Naive B cell (primary cell): ENCODE data around the gene POLR2L. TPM values are rescaled to one million over a fixed set of nuclear protein-coding genes. Genes with fewer than 3 reads are reported as not detected.

Source experiments
- ATAC-seq, 2 donors: fragments of 150-1000 bp; cut with Tn5 transposase; 2 replicates each; pipeline ENCODE4 v1.10.0; 2021; ENCODE audit warnings: low read depth in 2 of 2, mild to moderate bottlenecking in 2 of 2, moderate library complexity in 2 of 2
- DNase-seq: peaks from one replicate; pipeline ENCODE4 v3.0.0; 2022
- H3K27ac Mint-ChIP-seq, 6 donors: one replicate each; pipeline ENCODE4 v1.8.0; 2020 to 2022; ENCODE audit warnings: mild to moderate bottlenecking in 6 of 6, mixed read lengths in 6 of 6, moderate library complexity in 5 of 6, inconsistent platforms in 2 of 6
- H3K27me3 Mint-ChIP-seq, 3 donors: one replicate each; pipeline ENCODE4 v1.8.0; 2021 to 2022; ENCODE audit warnings: mixed read lengths in 3 of 3, mild to moderate bottlenecking in 1 of 3
- H3K36me3 Mint-ChIP-seq, 2 donors: one replicate each; pipeline ENCODE4 v1.8.0; 2020 to 2022; ENCODE audit warnings: mixed read lengths in 2 of 2, inconsistent platforms in 1 of 2, mild to moderate bottlenecking in 1 of 2
- H3K4me1 Mint-ChIP-seq, 3 donors: one replicate each; pipeline ENCODE4 v1.8.0; 2020 to 2022; ENCODE audit warnings: mixed read lengths in 3 of 3, inconsistent platforms in 1 of 3, mild to moderate bottlenecking in 1 of 3, moderate library complexity in 1 of 3
- H3K4me3 Mint-ChIP-seq, 8 donors: one replicate each; pipeline ENCODE4 v1.8.0; 2020 to 2022; ENCODE audit warnings: mild to moderate bottlenecking in 8 of 8, mixed read lengths in 8 of 8, moderate library complexity in 8 of 8, inconsistent platforms in 2 of 8
- H3K9me3 Mint-ChIP-seq, 7 donors: one replicate each; pipeline ENCODE4 v1.8.0; 2020 to 2022; ENCODE audit warnings: mixed read lengths in 7 of 7, mild to moderate bottlenecking in 5 of 7, inconsistent platforms in 2 of 7, moderate library complexity in 1 of 7
- polyA plus RNA-seq, 6 donors: library from polyadenylated mRNA; unstranded; fragments of 300-500 nt; fragmentation: Illumina TruSeq; gene quantifications; one replicate each; pipeline ENCODE4 v1.2.3, GENCODE V29; 2021; ENCODE audit warnings: low read depth in 6 of 6

Gene POLR2L
- polyA plus RNA-seq, 6 donors from 2014 or later: 41.3 to 68.4 (median 55.9) TPM

- ATAC-seq (no peak), DNase-seq (no peak)
- peak overlapping the region in 1 of 6 donors; percentile 24 for H3K27ac Mint-ChIP-seq
- H3K9me3 Mint-ChIP-seq: no peaks in the 10 kb centered on the region
- H3K36me3 Mint-ChIP-seq: no peaks in the 10 kb centered on the region
- H3K27me3 Mint-ChIP-seq: no peaks in the 10 kb centered on the region
- no peaks in the 10 kb centered on the region for H3K4me1 Mint-ChIP-seq
- H3K4me3 Mint-ChIP-seq: peak overlapping the region in 1 of 8 donors; percentile 47
Measured at GRCh38 chr11:865462-866430, 23.4 kb upstream of the POLR2L start.

GRCh38 chr11:864898-865297 lies 22.6 kb upstream of the POLR2L start:
- Mint-ChIP-seq H3K27me3 (no peaks in the 10 kb centered on the region), H3K27ac (peak overlapping the region in 1 of 6 donors; percentile 13), H3K4me3 (no peak overlapping the region), H3K36me3 (no peaks in the 10 kb centered on the region), H3K4me1 (no peaks in the 10 kb centered on the region), H3K9me3 (no peaks in the 10 kb centered on the region)
- DNase-seq: no peak
- no peak for ATAC-seq

GRCh38 chr11:863910-864827 lies 21.8 kb upstream of the POLR2L start:
- no peak overlapping the region for H3K27ac Mint-ChIP-seq

GRCh38 chr11:863023-863909 lies 20.9 kb upstream of the POLR2L start:
- Mint-ChIP-seq H3K27me3 (no peaks in the 10 kb centered on the region), H3K4me3 (no peak overlapping the region), H3K9me3 (no peaks in the 10 kb centered on the region), H3K36me3 (no peaks in the 10 kb centered on the region), H3K4me1 (no peaks in the 10 kb centered on the region), H3K27ac (no peak overlapping the region)
- DNase-seq: no peak
- no peak for ATAC-seq

More at GRCh38 chr11:863910-864827, 21.8 kb upstream of the POLR2L start:
- ATAC-seq: no peak
- Mint-ChIP-seq H3K36me3 (no peaks in the 10 kb centered on the region), H3K4me3 (no peak overlapping the region), H3K9me3 (no peaks in the 10 kb centered on the region), H3K4me1 (no peaks in the 10 kb centered on the region), H3K27me3 (no peaks in the 10 kb centered on the region)
- DNase-seq: no peak

GRCh38 chr11:862696-863022 lies 20.3 kb upstream of the POLR2L start:
- Mint-ChIP-seq H3K27ac (no peak overlapping the region), H3K4me1 (no peaks in the 10 kb centered on the region)
- ATAC-seq: no peak

GRCh38 chr11:862081-862661 lies 19.8 kb upstream of the POLR2L start:
- DNase-seq: no peak
- no peak overlapping the region for H3K27ac Mint-ChIP-seq
- H3K9me3 Mint-ChIP-seq: no peaks in the 10 kb centered on the region
- no peak overlapping the region for H3K4me3 Mint-ChIP-seq
- ATAC-seq: no peak
- H3K4me1 Mint-ChIP-seq: no peaks in the 10 kb centered on the region
- H3K36me3 Mint-ChIP-seq: no peaks in the 10 kb centered on the region
- no peaks in the 10 kb centered on the region for H3K27me3 Mint-ChIP-seq

More at GRCh38 chr11:862696-863022, 20.3 kb upstream of the POLR2L start:
- Mint-ChIP-seq H3K27me3 (no peaks in the 10 kb centered on the region), H3K36me3 (no peaks in the 10 kb centered on the region), H3K4me3 (no peak overlapping the region), H3K9me3 (no peaks in the 10 kb centered on the region)
- DNase-seq: no peak

- no peaks in the 10 kb centered on the region for H3K36me3 Mint-ChIP-seq
- H3K4me1 Mint-ChIP-seq: peaks cover 0 to 4% (median 0%) of the 10 kb centered on the region in 3 donors
- no peaks in the 10 kb centered on the region for H3K27me3 Mint-ChIP-seq
- H3K4me3 Mint-ChIP-seq: no peak overlapping the region
- peak overlapping the region in 3 of 6 donors; percentile 26 to 52 (median 49) for H3K27ac Mint-ChIP-seq
- ATAC-seq (no peak), DNase-seq (no peak)
- no peaks in the 10 kb centered on the region for H3K9me3 Mint-ChIP-seq
Measured at GRCh38 chr11:861105-861479, 18.8 kb upstream of the POLR2L start.

GRCh38 chr11:860234-861104 lies 18.1 kb upstream of the POLR2L start:
- Mint-ChIP-seq H3K27me3 (no peaks in the 10 kb centered on the region), H3K4me1 (peaks cover 0 to 4% (median 0%) of the 10 kb centered on the region in 3 donors), H3K4me3 (no peak overlapping the region), H3K27ac (peak overlapping the region in 1 of 6 donors; percentile 87), H3K36me3 (no peaks in the 10 kb centered on the region), H3K9me3 (no peaks in the 10 kb centered on the region)
- ATAC-seq (no peak), DNase-seq (no peak)

- Mint-ChIP-seq H3K36me3 (no peaks in the 10 kb centered on the region), H3K4me3 (peak overlapping the region in 1 of 8 donors; percentile 5), H3K27ac (no peak overlapping the region), H3K4me1 (peaks cover 0 to 4% (median 0%) of the 10 kb centered on the region in 3 donors), H3K27me3 (no peaks in the 10 kb centered on the region), H3K9me3 (no peaks in the 10 kb centered on the region)
- no peak for DNase-seq
- no peak for ATAC-seq
Measured at GRCh38 chr11:859394-860131, 17.2 kb upstream of the POLR2L start.

- Mint-ChIP-seq H3K4me3 (no peak overlapping the region), H3K27ac (peak overlapping the region in 1 of 6 donors; percentile 44), H3K36me3 (no peaks in the 10 kb centered on the region), H3K9me3 (no peaks in the 10 kb centered on the region), H3K27me3 (no peaks in the 10 kb centered on the region), H3K4me1 (peaks cover 0 to 4% (median 0%) of the 10 kb centered on the region in 3 donors)
- DNase-seq (no peak), ATAC-seq (no peak)
Measured at GRCh38 chr11:858762-859339, 16.5 kb upstream of the POLR2L start.

- H3K27me3 Mint-ChIP-seq: no peaks in the 10 kb centered on the region
- ATAC-seq (no peak), DNase-seq (no peak)
- peak overlapping the region in 1 of 6 donors; percentile 72 for H3K27ac Mint-ChIP-seq
- H3K9me3 Mint-ChIP-seq: no peaks in the 10 kb centered on the region
- peaks cover 0 to 4% (median 0%) of the 10 kb centered on the region in 3 donors for H3K4me1 Mint-ChIP-seq
- no peaks in the 10 kb centered on the region for H3K36me3 Mint-ChIP-seq
- H3K4me3 Mint-ChIP-seq: no peak overlapping the region
Measured at GRCh38 chr11:858053-858761, 15.9 kb upstream of the POLR2L start.
